Peyer's patch (tissue), 4 donors: ENCODE measurements around the gene IFNA16. TPM values are rescaled to one million over a fixed set of nuclear protein-coding genes. Genes with fewer than 3 reads are reported as not detected.
"Not testable (repeated sequence)": the region's sequence is repeated elsewhere in the genome, so short reads cannot be mapped to it uniquely, and the experiment has no call there.

Experiments
- DNase-seq, 3 donors: peaks; one replicate each; pipeline ENCODE4 v3.0.0-alpha.2; 2017 to 2019
- H3K27ac ChIP-seq, 4 donors: fragments of 200-600 bp; sonication (generic); one replicate each; pipeline ENCODE4 v1.5.1; 2016 to 2019
- H3K27me3 ChIP-seq, 2 donors: fragments of 200-600 bp; sonication (generic); one replicate each; pipeline ENCODE4 v1.5.1; 2019
- H3K36me3 ChIP-seq, 3 donors: fragments of 200-600 bp; sonication (generic); one replicate each; pipeline ENCODE4 v1.5.1; 2016 to 2019
- H3K4me1 ChIP-seq, 4 donors: fragments of 200-600 bp; sonication (generic); one replicate each; pipeline ENCODE4 v1.5.1; 2016 to 2019
- H3K4me3 ChIP-seq, 4 donors: fragments of 200-600 bp; sonication (generic); 1 replicate in 3 of 4; 2 replicates in 1 of 4; pipeline ENCODE4 v1.5.1; 2016 to 2019; ENCODE audit warnings: mild to moderate bottlenecking in 1 of 4
- H3K9me3 ChIP-seq, 4 donors: fragments of 200-600 bp; sonication (generic); one replicate each; pipeline ENCODE4 v1.5.1; 2016 to 2019; ENCODE audit warnings: mild to moderate bottlenecking in 1 of 4
- POLR2A ChIP-seq, 2 donors: fragments of 450-650 bp; IDR thresholded peaks; one replicate each; pipeline ENCODE4 v1.5.1; 2017; ENCODE audit warnings: antibody characterized with exemption in 2 of 2, mild to moderate bottlenecking in 2 of 2, moderate library complexity in 2 of 2
- total RNA-seq, 4 donors: library from RNA; depleted of rRNA; stranded (reverse); fragments of >200 nt; gene quantifications; one replicate each; pipeline ENCODE4 v1.1.0, GENCODE V29; 2016
- TF ChIP-seq, protein P1 (sequence below), 6 experiments: fragments of 450-650 bp in 4 of 6; fragments of 200-600 bp in 2 of 6; sonication (generic) in 1 of 6; IDR thresholded peaks; one replicate each; pipeline ENCODE4 v1.5.1; 2017 to 2019; ENCODE audit warnings: antibody characterized with exemption in 6 of 6, mild to moderate bottlenecking in 3 of 6, moderate library complexity in 1 of 6

Gene IFNA16
- not detected for total RNA-seq

DNA sequence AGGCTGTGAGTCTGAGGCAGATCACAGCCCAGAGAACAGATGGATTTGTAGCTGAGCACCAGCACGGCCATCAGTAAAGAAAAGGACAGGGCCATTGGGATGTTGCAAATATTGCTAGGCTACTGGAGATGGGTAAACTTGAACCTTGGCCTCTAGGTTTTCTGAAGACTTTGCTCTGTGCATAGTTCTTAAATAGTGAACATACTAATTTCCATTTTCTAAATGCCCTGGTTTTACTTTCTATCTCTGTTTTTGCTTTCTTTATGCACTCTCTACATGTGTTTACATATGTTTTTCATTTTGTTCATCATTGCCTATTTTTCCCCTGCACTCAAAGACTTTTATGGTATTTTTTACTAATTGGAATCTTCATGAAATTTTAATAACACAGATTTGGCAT lies at the start of gene IFNA16:
Gene IFNA16 (minus strand): TSS at position 101 of the 400 bp plus-strand sequence. CDS start 6 bp downstream, at position 95.
- not testable (repeated sequence) for H3K9me3 ChIP-seq, H3K4me3 ChIP-seq, H3K27ac ChIP-seq, H3K4me1 ChIP-seq, H3K36me3 ChIP-seq, DNase-seq, H3K27me3 ChIP-seq

DNA sequence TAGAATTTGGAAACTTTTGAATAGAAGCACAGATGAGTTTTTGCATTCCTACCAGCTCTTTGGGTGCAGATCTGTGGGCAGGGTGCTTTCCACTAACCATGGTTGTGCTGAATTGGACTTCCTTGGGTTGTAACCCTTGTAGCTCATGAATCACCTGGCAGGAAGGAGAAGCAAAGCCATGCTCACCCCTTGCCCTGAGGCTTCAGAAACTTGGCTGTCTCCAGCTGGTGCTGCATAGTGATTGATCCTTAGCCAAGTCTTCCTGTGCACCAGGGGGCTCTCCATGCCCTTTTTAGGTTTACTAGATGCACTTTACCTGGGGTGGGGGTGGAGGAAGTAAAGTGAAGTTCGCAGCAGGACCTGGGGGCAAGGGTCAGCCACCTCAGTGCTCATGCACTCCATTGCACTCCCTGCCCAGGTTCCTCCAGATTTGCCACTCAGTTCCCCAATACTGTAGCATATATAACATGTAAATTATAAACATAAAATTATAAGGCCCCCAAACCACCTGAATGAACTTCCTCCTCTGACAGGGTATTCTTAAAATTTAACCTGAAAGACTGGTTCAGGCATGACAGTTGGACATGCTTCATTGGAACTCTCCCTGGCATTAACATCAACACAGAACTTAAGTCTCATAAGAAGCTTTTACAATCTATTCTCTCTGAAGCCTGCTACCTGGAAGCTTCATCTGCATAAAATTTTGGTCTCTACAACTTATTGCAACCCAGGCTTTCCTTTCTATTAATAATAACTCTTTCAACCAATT lies 48.5 kb upstream of the IFNA16 start:
- Histone ChIP-seq H3K4me3 (no peak overlapping the region), H3K27ac (no peak overlapping the region), H3K4me1 (no peaks in the 10 kb centered on the region), H3K27me3 (no peaks in the 10 kb centered on the region), H3K9me3 (no peaks in the 10 kb centered on the region), H3K36me3 (no peaks in the 10 kb centered on the region)
- TF ChIP-seq POLR2A (IDR thresholded peaks at IDR 0.05), result no peak
- TF ChIP-seq, protein P1, sequence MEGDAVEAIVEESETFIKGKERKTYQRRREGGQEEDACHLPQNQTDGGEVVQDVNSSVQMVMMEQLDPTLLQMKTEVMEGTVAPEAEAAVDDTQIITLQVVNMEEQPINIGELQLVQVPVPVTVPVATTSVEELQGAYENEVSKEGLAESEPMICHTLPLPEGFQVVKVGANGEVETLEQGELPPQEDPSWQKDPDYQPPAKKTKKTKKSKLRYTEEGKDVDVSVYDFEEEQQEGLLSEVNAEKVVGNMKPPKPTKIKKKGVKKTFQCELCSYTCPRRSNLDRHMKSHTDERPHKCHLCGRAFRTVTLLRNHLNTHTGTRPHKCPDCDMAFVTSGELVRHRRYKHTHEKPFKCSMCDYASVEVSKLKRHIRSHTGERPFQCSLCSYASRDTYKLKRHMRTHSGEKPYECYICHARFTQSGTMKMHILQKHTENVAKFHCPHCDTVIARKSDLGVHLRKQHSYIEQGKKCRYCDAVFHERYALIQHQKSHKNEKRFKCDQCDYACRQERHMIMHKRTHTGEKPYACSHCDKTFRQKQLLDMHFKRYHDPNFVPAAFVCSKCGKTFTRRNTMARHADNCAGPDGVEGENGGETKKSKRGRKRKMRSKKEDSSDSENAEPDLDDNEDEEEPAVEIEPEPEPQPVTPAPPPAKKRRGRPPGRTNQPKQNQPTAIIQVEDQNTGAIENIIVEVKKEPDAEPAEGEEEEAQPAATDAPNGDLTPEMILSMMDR (IDR thresholded peaks at IDR 0.05), result no peak
- DNase-seq, result no peak

DNA sequence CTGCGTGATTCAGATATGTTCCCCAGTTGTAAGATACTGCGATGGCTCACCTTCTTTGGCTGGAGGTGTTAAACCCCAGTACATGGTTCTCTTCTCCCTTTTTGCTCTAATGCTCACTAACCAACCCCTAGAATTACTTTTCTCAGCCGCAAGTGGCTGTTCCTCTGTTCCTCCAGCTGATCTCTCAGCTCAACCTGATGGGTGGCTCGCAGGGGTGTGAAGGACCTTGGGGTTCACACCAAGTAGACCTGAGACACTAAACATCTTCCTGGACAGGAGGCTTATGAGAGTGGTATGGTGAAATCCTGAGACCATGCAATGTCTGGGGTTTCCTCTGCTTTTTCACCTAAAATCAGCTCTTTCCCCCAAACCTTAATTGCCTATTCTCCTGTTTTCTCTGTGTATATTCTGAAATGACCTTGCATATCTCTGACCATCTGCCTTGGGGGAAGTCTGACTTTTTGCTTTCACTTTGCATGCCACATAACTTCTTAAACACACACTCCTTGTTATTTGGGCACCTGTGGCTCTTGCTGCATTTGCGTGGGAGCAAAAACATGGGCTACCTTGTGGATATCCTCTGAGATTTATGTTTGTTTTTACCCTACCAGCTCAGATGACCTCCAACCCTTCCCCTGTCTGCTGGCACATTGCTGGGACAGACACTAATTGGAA lies 38.6 kb upstream of the IFNA16 start:
- TF ChIP-seq, protein P1 (IDR thresholded peaks at IDR 0.05), result no peak
- TF ChIP-seq POLR2A (IDR thresholded peaks at IDR 0.05), result no peak
- Histone ChIP-seq H3K4me1 (peaks cover 0 to 4% (median 0%) of the 10 kb centered on the region in 4 donors), H3K27ac (no peak overlapping the region), H3K36me3 (no peaks in the 10 kb centered on the region), H3K4me3 (no peak overlapping the region), H3K27me3 (no peaks in the 10 kb centered on the region), H3K9me3 (no peaks in the 10 kb centered on the region)
- no peak for DNase-seq

DNA sequence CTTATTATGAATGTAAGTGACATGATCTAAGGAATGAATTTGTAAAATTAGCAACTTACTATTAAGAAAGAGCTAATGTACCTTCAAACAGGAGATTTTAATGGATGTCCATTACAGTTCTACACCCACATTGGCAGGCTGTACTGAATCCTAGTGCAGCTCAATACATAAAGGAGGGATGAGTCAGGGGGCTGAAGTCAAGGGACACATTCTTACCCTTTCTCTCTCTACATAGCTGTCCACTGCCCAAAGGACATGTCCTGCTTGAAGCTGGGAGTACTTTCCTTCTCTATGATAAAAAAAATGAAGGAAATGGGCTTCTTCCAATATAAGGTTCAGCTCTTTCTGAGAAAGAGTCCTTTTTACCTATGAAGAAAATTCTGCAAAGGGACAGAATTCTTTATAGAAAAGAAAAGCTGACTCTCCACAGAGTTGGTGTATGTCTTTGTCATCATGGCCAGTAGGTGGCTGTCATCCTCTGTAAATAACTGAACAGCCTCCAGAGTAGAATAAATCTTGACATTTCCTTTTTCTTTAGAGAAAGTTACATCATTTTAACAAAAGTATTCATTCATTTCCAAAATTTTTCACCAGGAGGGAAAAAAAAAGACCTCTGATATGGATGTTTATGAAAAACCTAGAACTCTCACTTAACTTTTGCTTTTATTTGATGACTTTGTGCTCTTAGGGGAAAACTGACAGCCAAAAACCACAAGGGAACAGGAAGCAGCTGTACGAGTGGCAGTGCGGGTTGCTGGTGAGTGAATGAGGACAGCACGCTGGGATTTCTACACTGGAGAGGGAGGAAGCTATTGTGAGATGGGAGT lies 35.8 kb upstream of the IFNA16 start:
- Histone ChIP-seq H3K4me3 (no peak overlapping the region), H3K27me3 (no peaks in the 10 kb centered on the region), H3K36me3 (no peaks in the 10 kb centered on the region), H3K9me3 (no peaks in the 10 kb centered on the region), H3K4me1 (peaks cover 0 to 4% (median 0%) of the 10 kb centered on the region in 4 donors), H3K27ac (no peak overlapping the region)
- DNase-seq, result no peak
- TF ChIP-seq, protein P1 (IDR thresholded peaks at IDR 0.05), result peak in 4 of 6 experiments; percentile 28 to 43 (median 40)
- TF ChIP-seq POLR2A (IDR thresholded peaks at IDR 0.05), result no peak

DNA sequence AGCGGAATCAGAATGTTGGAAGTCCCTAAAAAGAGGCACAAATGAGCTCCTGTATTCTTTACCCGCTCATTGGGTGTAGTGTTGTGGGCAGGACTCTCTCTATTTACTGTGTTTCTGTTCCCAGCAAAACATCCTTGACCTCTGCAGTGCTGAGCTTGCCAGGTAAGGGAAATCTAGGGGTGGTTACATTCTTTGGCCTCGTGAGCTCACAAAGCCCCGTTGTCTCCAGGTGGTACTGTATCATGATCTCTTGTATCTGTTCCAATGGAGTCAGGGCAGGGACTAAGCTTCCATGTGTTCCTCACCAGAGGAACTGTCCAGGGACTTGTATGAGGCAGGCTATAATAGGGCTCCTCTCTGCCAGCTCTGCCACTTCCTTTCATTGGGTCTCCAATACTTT lies 34.5 kb upstream of the IFNA16 start:
- Histone ChIP-seq H3K4me1 (peaks cover 0 to 4% (median 0%) of the 10 kb centered on the region in 4 donors), H3K27ac (no peak overlapping the region), H3K36me3 (no peaks in the 10 kb centered on the region), H3K4me3 (no peak overlapping the region), H3K27me3 (no peaks in the 10 kb centered on the region), H3K9me3 (no peaks in the 10 kb centered on the region)
- DNase-seq, result no peak
- TF ChIP-seq, protein P1 (IDR thresholded peaks at IDR 0.05), result no peak
- TF ChIP-seq POLR2A (IDR thresholded peaks at IDR 0.05), result no peak
